ENCODE measurements around the gene SMIM24.
"Not testable (repeated sequence)": the region's sequence is repeated elsewhere in the genome, so short reads cannot be mapped to it uniquely, and the experiment has no call there.

Gene SMIM24

GRCh38 chr19:3480383-3481091 lies at the start of gene SMIM24:
Gene SMIM24 (minus strand): TSS chr19:3480525. CDS start chr19:3480463, 62 bp downstream.
- no peak for DNase-seq (ENCODE audit: low spot score)

- DNase-seq (ENCODE audit: low spot score): not testable (repeated sequence)
Measured at GRCh38 chr19:3529299-3529698, 49.0 kb upstream of the SMIM24 start.

- DNase-seq (ENCODE audit: low spot score): no peak
Measured at GRCh38 chr19:3528539-3529211, 48.4 kb upstream of the SMIM24 start.

GRCh38 chr19:3528080-3528479 lies 47.8 kb upstream of the SMIM24 start:
- no peak for DNase-seq (ENCODE audit: low spot score)

GRCh38 chr19:3527238-3527910 lies 47.0 kb upstream of the SMIM24 start:
- no peak for DNase-seq (ENCODE audit: low spot score)

GRCh38 chr19:3526507-3527237 lies 46.3 kb upstream of the SMIM24 start:
- DNase-seq (ENCODE audit: low spot score): no peak

- no peak for DNase-seq (ENCODE audit: low spot score)
Measured at GRCh38 chr19:3524904-3525451, 44.7 kb upstream of the SMIM24 start.

GRCh38 chr19:3524078-3524842 lies 43.9 kb upstream of the SMIM24 start:
- no peak for DNase-seq (ENCODE audit: low spot score)

GRCh38 chr19:3523361-3524077 lies 43.2 kb upstream of the SMIM24 start:
- DNase-seq (ENCODE audit: low spot score): no peak

- no peak for DNase-seq (ENCODE audit: low spot score)
Measured at GRCh38 chr19:3522421-3523360, 42.4 kb upstream of the SMIM24 start.

- no peak for DNase-seq (ENCODE audit: low spot score)
Measured at GRCh38 chr19:3521104-3521445, 40.8 kb upstream of the SMIM24 start.

GRCh38 chr19:3520166-3521103 lies 40.1 kb upstream of the SMIM24 start:
- no peak for DNase-seq (ENCODE audit: low spot score)

GRCh38 chr19:3519126-3519525 lies 38.8 kb upstream of the SMIM24 start:
- no peak for DNase-seq (ENCODE audit: low spot score)

- DNase-seq (ENCODE audit: low spot score): no peak
Measured at GRCh38 chr19:3518659-3519058, 38.3 kb upstream of the SMIM24 start.

- DNase-seq (ENCODE audit: low spot score): no peak
Measured at GRCh38 chr19:3518255-3518654, 37.9 kb upstream of the SMIM24 start.

- DNase-seq (ENCODE audit: low spot score): no peak
Measured at GRCh38 chr19:3517638-3518037, 37.3 kb upstream of the SMIM24 start.

GRCh38 chr19:3516675-3517207 lies 36.4 kb upstream of the SMIM24 start:
- no peak for DNase-seq (ENCODE audit: low spot score)

- no peak for DNase-seq (ENCODE audit: low spot score)
Measured at GRCh38 chr19:3515891-3516422, 35.6 kb upstream of the SMIM24 start.
